Endothelial cell (in vitro differentiated cells): ENCODE measurements around the gene TAS2R60. TPM values are rescaled to one million over a fixed set of nuclear protein-coding genes. Genes with fewer than 3 reads are reported as not detected.

Experiments
- DNase-seq: peaks from one replicate; pipeline ENCODE4 v3.0.0; 2021; ENCODE audit warnings: low spot score
- H3K27ac Mint-ChIP-seq: one replicate; pipeline ENCODE4 v1.8.0; 2021; ENCODE audit warnings: mixed read lengths, inconsistent platforms; ENCODE audit not compliant: unreplicated experiment
- H3K27me3 Mint-ChIP-seq: one replicate; pipeline ENCODE4 v1.8.0; 2021; ENCODE audit warnings: mild to moderate bottlenecking, moderate library complexity, mixed read lengths, inconsistent platforms; ENCODE audit not compliant: unreplicated experiment
- H3K36me3 Mint-ChIP-seq: one replicate; pipeline ENCODE4 v1.8.0; 2021; ENCODE audit warnings: mild to moderate bottlenecking, low read depth, mixed read lengths, inconsistent platforms; ENCODE audit not compliant: unreplicated experiment
- H3K4me1 Mint-ChIP-seq: one replicate; pipeline ENCODE4 v1.8.0; 2021; ENCODE audit warnings: mild to moderate bottlenecking, mixed read lengths, inconsistent platforms; ENCODE audit not compliant: unreplicated experiment
- H3K4me3 Mint-ChIP-seq: one replicate; pipeline ENCODE4 v1.8.0; 2021; ENCODE audit warnings: mild to moderate bottlenecking, mixed read lengths, inconsistent platforms; ENCODE audit not compliant: unreplicated experiment
- H3K9me3 Mint-ChIP-seq: one replicate; pipeline ENCODE4 v1.8.0; 2021; ENCODE audit warnings: mixed read lengths, inconsistent platforms; ENCODE audit not compliant: unreplicated experiment
- total RNA-seq: library from RNA; stranded (reverse); fragmentation: NEBNext Ultra II Directional; extraction: Animal tissue kit (Norgen Biotek cat#: 25700); gene quantifications from one replicate; pipeline ENCODE4 v1.2.1, GENCODE V29; 2021; ENCODE audit not compliant: unreplicated experiment
- TF ChIP-seq, protein P1 (sequence below): fragments of 200-600 bp; sonication (generic); IDR thresholded peaks from one replicate; pipeline ENCODE4 v1.5.0; 2021; ENCODE audit warnings: antibody characterized with exemption; ENCODE audit not compliant: unreplicated experiment

The TAS2R60 gene
- total RNA-seq, 1 donor from 2014 or later, result not detected

DNA sequence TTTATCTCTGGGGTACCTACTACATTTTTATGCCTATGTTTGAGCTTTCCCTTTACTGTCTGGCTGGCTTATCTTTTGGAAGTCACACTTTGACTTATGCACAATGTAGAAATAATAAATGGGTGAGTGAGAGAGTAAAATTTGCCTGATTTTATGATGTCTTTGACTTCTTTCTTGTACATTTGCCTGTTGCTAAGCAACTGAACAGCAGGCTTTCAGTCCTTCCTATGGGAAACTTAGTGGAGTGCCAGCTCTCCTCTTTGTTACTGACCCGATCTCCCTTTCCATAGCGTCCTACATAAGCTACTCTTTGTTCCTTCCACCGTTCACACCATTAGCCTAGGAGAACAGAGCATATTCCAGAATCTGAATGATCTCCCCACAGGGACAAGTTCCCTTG is 4.2 kb downstream of the TAS2R60 start:
- no peaks in the 10 kb centered on the region for H3K4me1 Mint-ChIP-seq
- no peak for DNase-seq
- H3K27ac Mint-ChIP-seq, result no peak overlapping the region
- H3K27me3 Mint-ChIP-seq, result no peaks in the 10 kb centered on the region
- no peaks in the 10 kb centered on the region for H3K36me3 Mint-ChIP-seq
- H3K4me3 Mint-ChIP-seq, result no peak overlapping the region
- no peaks in the 10 kb centered on the region for H3K9me3 Mint-ChIP-seq
- TF ChIP-seq, protein P1, sequence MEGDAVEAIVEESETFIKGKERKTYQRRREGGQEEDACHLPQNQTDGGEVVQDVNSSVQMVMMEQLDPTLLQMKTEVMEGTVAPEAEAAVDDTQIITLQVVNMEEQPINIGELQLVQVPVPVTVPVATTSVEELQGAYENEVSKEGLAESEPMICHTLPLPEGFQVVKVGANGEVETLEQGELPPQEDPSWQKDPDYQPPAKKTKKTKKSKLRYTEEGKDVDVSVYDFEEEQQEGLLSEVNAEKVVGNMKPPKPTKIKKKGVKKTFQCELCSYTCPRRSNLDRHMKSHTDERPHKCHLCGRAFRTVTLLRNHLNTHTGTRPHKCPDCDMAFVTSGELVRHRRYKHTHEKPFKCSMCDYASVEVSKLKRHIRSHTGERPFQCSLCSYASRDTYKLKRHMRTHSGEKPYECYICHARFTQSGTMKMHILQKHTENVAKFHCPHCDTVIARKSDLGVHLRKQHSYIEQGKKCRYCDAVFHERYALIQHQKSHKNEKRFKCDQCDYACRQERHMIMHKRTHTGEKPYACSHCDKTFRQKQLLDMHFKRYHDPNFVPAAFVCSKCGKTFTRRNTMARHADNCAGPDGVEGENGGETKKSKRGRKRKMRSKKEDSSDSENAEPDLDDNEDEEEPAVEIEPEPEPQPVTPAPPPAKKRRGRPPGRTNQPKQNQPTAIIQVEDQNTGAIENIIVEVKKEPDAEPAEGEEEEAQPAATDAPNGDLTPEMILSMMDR, result no peak

DNA sequence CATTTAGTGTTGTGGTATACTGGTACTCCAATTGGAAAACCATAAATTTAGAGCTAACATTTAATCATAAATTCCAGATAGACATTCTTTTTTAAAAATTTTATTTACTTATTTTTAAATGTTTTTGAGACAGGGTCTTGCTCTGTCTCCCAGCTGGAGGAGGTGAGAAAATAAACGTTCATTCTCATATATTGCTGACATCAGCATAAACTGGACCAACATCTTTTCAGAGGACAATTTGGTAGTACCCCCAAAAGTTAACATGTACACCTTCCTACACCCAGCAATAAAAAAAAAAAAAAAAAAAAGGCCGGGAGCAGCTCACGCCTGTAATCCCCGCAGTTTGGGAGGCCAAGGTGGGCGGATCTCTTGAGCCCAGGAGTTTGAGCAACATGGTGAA is 5.2 kb downstream of the TAS2R60 start:
- Mint-ChIP-seq H3K4me3 (no peak overlapping the region), H3K27ac (no peak overlapping the region), H3K36me3 (no peaks in the 10 kb centered on the region), H3K27me3 (no peaks in the 10 kb centered on the region), H3K4me1 (no peaks in the 10 kb centered on the region), H3K9me3 (no peaks in the 10 kb centered on the region)
- DNase-seq, result no peak
- TF ChIP-seq, protein P1, result no peak

DNA sequence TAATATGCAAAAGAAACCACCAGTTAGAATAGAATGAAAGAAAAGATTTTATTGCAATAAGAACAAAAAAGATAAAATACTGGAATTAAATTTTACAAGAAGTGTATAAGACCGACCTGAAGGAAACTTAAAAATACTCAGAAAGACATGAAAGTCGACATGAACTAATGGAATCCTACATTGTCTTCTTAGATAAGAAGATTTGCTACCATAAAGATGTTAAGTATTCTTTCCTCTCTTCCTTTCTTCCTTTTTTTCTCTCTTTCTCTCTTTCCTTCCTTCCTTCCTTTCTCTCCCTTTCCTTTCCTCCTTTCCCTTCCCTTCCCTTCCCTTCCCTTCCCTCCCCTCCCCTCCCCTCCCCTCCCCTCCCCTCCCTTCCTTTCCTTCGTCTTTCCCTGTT is 6.5 kb downstream of the TAS2R60 start:
- TF ChIP-seq, protein P1, result no peak
- no peaks in the 10 kb centered on the region for H3K36me3 Mint-ChIP-seq
- H3K4me3 Mint-ChIP-seq, result no peak overlapping the region
- no peaks in the 10 kb centered on the region for H3K9me3 Mint-ChIP-seq
- H3K27me3 Mint-ChIP-seq, result no peaks in the 10 kb centered on the region
- no peak for DNase-seq
- no peaks in the 10 kb centered on the region for H3K4me1 Mint-ChIP-seq
- no peak overlapping the region for H3K27ac Mint-ChIP-seq

- Mint-ChIP-seq H3K9me3 (no peaks in the 10 kb centered on the region), H3K27me3 (no peaks in the 10 kb centered on the region), H3K27ac (no peak overlapping the region)
Measured at GRCh38 chr7:143451122-143451521, 7.9 kb downstream of the TAS2R60 start.

GRCh38 chr7:143451746-143452145 is 8.5 kb downstream of the TAS2R60 start:
- TF ChIP-seq, protein P1, result no peak
- no peak overlapping the region for H3K27ac Mint-ChIP-seq
- no peaks in the 10 kb centered on the region for H3K27me3 Mint-ChIP-seq
- no peaks in the 10 kb centered on the region for H3K36me3 Mint-ChIP-seq
- no peak for DNase-seq
- no peaks in the 10 kb centered on the region for H3K4me1 Mint-ChIP-seq
- H3K9me3 Mint-ChIP-seq, result no peaks in the 10 kb centered on the region
- H3K4me3 Mint-ChIP-seq, result no peak overlapping the region

More at GRCh38 chr7:143451122-143451521, 7.9 kb downstream of the TAS2R60 start:
- Mint-ChIP-seq H3K4me1 (no peaks in the 10 kb centered on the region), H3K36me3 (no peaks in the 10 kb centered on the region), H3K4me3 (no peak overlapping the region)
- no peak for DNase-seq
- TF ChIP-seq, protein P1, result no peak
